Measurements from ENCODE around the gene POGLUT2.
A peak's percentile ranks its signal among the peaks of the same experiment; 100 is the strongest.

The POGLUT2 gene

DNA sequence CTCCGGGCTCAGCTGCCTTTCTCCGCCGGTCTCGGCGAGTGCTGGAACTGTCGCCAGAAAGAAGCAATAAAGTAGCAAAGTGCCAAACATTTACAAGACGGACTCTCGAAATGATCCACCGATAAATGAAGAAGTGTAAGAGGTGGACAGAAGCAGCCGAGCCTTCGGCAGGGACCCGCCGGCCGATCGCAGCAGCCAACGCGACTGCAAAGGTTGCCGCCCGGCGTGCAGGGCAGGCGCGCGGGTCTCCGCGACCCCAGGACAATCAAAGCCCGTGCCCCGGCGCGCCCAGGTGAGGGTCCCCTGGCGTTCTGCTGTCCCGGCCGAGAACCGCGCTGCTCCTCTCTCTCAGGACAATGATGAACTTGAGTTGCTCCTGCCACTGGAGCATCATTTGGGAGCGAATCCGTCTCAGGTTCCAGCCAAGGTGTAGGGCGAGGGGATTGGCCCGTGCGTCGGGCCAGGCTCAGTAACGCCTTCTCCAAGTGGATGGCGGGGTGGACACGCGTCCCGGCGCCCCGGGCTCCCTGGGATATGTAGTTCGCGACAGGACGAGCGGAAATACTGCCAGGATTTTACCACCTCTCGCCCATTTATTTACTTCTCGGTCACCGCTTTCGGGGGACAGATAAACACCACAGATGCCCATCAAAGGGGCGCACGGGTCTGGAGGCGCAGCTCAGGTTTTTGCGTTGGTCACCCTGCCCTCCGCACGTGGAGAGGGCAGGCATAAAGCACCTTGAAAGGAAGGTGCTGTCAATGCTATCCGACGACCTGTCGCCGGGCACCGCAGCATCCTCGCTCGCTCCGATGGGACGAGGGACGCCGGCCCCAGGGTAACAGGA lies at the start of gene POGLUT2, which contains the start of gene BIVM:
Gene POGLUT2, minus strand, starts transcription at position 396 of the 845 bp plus-strand sequence. Its CDS starts 306 bp downstream, at position 90.
Gene BIVM, plus strand, starts transcription at position 539 of the 845 bp plus-strand sequence. CDS start 8,149 bp downstream, outside the sequence.
- peak; percentile 79 for DNase-seq

DNA sequence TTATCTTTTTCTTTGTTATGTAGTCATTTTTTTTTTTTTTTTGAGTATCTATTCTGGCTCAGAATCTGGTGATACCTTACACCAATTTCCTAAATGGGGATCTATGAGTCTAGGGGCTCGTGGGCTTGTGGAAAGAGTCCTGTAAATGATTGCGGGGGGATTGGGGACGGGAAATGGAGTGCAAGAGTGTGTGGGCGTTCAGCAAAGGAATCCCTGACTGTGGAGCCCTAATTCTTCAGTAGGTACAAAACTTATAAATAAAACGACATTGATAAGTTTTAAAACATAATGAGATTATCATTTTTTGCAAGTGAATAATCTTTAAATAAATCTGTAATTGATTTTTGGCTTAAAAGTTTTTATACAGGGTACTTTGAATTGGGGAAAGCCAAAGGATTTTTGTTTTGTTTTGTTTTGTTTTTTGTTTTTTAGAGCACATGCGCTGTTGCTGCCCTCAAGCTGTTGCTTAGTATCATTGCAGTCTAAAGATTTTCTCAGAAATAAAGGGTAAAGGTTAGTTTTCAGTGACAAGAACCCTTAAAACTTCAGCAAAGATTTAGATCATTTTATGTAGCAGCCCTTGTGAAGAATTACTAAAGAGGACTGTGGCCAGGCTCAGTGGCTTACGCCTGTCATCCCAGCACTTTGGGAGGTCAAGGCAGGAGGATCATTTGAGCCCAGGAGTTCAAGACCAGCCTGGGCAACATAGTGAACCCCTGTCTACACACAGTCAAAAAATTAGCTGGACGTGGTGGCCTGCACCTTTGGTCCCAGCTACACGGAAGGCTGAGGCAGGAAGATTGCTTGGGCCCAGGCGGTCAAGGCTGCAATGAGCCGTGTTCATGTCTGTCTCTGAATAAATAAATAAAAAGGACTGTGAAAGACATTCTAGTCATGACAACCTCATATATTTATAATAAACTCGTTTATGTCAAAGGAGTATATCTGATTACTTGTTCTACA lies 48.8 kb upstream of the POGLUT2 start:
- DNase-seq: peak; percentile 52

GRCh38 chr13:102846261-102847015 lies 47.7 kb upstream of the POGLUT2 start:
- peak; percentile 59 for DNase-seq

- peak; percentile 97 for DNase-seq
These were observed 47.0 kb upstream of the POGLUT2 start, which contains the start of gene ERCC5 for GRCh38 chr13:102845630-102846260. Gene ERCC5 (plus strand): TSS chr13:102846032. CDS start chr13:102846267, 235 bp downstream.

DNA sequence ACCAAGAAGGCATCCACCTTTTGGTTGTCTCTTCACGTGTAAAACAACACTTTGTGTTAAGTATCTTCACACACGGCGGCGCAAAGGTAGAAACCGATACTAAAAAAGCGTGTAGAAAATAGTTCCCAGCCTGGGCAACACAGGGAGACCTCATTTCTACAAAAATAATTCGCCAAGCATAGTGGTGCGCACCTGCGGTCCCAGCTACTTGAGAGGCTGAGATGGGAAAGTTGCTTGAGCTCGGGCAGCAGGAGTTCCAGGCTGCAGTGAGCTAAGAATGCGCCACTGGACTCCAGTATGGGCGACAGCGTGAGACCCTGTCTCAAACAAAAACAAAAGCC lies 46.5 kb upstream of the POGLUT2 start:
- no peak for DNase-seq

GRCh38 chr13:102839462-102839861 lies 40.7 kb upstream of the POGLUT2 start:
- no peak for DNase-seq

DNA sequence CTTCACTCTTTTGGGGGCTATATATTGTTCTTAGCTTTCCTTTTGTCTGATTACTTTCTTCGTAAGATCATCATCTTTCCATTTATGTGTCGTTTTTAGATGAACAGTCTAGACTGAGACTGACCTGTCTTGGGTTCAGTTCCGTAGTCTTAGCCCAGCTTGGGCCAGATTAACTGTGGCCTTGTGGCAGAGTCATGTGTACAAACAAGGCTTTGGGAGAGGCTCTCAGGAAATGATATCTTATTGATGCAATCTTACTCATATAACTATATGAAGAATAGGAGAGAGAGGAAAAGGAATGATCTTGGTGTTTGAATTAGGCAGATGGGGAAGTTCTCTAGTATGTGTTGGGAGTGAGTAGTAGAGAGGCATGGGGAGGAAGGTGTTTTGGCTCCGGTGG lies 40.2 kb upstream of the POGLUT2 start:
- DNase-seq: no peak

DNA sequence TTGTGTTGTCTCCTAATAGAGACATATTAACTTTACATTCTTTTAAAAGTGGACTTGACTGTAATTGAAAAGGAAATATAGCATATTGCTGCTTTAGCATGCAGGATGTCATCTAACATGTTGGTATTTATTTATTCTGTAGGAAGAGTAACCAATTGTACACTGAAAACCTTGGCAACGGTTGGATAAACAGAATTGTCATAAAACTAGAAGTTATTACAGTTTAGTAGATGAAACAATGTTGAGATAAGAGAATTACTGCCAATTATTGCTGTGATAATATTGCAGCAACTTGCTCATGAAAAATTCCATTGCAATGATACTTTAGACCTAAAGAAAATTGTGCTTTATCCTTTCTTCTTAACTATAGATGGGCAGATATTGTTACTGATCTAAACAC lies 39.5 kb upstream of the POGLUT2 start:
- no peak for DNase-seq

- no peak for DNase-seq
These were observed 37.7 kb upstream of the POGLUT2 start for GRCh38 chr13:102836471-102836870.

GRCh38 chr13:102830646-102831045 lies 31.9 kb upstream of the POGLUT2 start:
- DNase-seq: no peak

DNA sequence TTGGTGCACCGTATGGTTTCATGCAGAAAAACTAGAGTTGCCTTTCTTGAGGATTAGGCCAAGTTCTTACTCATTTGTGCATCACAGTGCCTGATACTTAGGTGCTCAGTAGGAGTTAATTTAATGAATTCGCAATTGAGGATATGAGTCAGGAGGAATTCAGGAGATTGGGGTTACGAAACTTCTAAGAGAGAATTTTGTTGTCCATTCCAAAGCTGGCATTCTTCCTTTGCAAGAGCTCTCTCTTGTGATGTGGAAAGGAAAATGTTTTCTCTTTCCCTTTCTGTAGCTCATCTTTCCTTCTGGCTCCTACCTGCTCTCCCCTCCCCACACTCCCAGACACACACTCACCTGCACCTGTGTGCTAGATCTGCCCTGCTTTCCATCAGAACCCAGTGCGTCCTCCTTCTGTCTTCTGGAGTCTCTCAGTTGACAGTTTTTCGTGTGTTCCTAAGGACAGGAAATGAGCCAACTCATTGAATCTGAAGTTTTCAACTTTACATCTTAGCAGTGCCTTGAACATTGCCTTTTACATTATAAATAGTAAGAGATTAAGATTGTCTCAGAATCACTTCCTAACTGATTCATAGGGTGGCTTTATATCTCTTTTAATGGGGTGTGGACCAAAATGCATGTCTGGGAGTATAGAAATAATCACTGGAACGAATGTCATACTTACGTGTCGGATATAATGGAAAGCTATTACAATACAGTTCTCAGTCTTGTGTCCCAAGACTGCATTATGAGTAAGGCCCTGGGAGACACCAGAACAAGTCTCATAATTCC lies 27.3 kb upstream of the POGLUT2 start:
- DNase-seq: no peak

GRCh38 chr13:102825400-102825799 lies 26.6 kb upstream of the POGLUT2 start:
- DNase-seq: no peak

- no peak for DNase-seq
These were observed 19.1 kb upstream of the POGLUT2 start for GRCh38 chr13:102817907-102818306.

DNA sequence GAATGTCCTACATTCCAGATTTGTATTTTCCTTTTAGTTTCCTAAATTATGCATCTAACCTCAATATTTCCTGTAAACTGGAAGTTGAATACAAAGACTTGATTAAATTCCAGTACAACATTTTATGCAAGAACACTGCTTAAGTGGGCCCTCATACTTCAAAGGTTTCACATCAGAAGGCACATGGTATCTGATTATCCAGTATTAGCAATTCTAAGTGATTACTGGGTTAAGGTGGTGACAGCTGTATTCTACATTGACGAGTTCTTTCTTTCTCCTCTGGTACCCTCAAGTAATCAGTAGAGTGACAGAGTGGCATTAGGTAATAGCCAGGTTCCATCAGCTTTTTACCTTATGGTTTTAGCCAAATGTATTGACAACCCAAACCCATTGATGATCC lies 18.5 kb upstream of the POGLUT2 start:
- no peak for DNase-seq

GRCh38 chr13:102816708-102817107 lies 17.9 kb upstream of the POGLUT2 start:
- no peak for DNase-seq

DNA sequence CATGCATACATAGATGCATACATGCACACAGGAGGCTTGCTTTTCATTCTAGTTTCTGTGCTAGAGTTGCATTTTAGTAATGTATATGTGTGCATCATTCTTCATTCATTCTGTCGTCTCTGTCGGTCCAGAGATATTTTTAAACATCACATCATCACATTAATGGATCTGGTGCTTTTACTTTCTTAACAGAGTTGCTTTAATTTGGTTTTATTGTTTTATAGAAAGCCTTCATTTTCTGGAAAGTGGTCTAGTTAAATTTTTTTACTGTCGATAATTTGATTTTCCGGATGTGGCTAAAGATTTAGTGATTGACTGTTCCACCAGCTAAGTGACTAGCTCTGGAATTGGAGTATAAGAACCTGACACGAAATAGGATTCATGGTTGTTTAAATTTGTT lies 17.0 kb upstream of the POGLUT2 start:
- DNase-seq: no peak

DNA sequence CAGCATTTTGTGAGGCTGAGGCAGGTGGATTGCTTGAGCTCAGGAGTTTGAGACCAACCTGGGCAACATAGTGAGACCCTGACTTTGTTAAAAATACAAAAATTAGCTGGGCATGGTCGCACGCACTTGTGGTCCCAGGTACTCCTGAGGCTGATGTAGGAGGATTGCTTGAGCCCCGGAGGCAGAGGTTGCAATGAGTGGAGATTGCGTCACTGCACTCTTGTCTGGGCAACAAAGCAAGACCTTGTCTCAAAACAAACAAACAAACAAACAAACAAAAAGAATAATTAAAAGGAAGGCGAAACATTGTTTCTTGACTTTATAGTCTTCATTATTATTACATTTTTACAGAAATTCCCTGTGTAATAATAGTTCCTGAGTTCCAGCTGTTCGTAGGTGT lies 16.0 kb upstream of the POGLUT2 start:
- DNase-seq: no peak

DNA sequence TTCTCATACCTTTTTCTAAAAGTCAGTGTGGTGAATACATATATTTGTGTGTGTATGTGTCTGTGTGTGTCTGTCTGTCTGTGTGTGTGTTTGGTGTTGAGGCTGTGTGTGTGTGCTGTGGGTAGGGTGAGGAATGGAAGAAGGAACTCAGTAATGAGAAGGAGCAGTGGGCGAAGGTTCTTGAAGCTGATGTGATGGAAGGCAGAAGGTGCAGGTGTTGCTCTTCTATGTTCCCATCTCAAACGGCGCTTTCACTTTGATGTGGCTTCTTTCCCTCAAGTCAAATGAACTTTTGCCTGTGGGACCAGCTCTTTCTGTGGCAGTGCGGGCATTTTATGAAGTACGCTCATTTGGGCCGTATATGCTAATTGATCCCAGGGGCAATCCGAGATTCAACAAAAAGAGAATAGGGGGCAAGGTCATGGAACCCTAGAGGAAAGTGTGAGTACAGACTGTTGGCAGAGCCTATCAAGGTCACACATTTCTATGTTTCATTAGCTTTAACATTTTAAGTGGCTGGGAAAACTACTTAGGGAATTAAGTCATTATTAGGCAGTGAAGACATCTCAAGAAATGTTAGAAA lies 15.3 kb upstream of the POGLUT2 start:
- DNase-seq: no peak

DNA sequence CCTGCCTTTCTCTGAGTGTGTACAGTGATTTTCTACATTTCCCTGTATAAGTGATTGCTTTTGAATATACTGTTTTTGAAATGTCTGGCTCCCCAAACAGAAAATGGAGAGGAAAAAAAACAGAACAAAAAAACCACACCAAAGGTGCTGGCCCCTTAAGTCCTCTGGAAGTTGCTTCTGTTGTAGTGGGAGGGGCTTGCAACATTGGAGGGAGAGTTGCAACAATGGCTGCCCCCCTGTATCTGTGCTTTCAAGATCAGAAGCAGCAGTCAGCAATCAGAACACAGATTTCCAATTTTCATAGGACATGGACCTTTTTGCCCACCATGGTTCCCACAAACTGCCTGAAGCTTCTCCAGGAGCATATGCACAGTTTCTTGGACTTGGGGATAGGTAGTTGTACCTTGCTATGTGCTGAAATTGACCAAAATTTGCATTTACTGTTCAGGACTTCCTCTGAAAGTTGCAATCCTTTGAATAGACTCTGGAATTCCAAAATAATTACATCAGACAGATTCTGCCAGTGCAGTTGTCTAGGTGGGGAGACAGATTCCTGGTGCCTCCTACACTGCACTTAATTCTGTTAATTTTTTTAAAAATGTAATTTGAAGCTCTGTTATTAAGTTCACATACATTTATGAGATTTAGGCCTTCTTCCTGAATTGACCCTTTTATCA lies 14.0 kb upstream of the POGLUT2 start:
- no peak for DNase-seq

DNA sequence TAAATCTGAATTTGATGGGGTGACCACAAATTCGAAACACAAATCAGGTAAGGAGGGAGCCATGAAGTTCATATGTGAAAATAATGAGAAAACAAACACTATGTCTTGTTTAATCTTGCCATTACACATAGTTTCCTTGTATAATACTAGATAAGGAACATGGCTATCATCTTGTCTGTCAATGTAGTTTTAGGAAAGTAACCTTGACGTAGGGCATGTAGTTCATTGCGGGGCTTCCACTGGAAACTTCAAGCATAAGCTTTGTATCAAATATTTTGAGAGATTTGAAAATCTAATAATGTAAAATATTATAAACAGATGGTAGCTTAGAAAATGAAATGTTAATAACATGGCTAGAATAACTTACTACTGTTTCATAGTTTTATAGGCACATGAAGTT lies 8.9 kb upstream of the POGLUT2 start:
- no peak for DNase-seq
